Limb (tissue), 2 donors: Measurements from ENCODE around the gene THOP1.
"Not testable (repeated sequence)": the region's sequence is repeated elsewhere in the genome, so short reads cannot be mapped to it uniquely, and the experiment has no call there.

Source experiments
- DNase-seq, 2 donors: peaks; one replicate each; pipeline ENCODE4 v3.0.0-alpha.2; 2016; ENCODE audit errors: extremely low spot score in 2 of 2

Gene THOP1

DNA sequence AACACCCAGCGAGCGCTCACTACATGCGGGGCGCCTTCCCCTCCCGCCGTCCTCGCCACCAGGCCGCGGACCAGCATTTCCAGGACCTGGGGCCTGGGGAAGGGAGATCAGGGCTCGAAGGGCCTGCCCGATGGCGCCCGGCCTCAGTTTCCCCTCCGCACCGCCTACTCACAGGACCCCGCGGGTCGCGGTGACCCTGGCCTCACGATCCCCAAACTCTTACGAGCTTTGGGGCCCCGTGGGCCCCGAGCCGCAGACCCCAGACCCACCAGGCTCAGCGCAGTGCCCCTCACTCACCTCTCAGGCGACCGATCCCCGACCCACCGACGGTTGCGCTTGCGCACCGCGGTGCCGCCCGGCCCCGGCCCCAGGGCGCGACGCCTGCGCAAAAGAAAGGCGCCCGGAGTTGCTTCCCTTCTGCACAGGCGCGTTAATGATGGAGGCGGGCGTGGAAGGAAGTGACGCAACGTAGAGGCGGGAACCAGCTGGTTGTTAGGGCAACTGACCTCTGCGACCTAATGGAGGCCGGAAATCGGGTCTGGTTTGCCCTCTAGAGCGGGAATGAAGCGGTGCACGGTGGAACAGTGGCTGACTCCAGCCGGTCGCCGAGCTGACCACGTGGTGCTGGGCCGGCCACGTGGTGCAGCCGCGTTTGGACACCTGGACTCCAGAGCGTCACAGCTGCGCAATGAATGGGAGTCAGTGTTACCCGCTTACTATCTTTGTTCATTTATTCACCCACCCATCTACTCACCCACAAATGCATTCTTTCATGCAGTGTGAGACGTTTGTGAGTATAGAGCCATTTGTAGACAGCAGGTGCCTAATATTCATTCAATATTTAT is 2.1 kb upstream of the THOP1 start, which contains the start of gene SGTA:
TSS of gene SGTA (minus strand) at position 338 of the 845 bp plus-strand sequence. CDS start 14,205 bp downstream, outside the sequence.
- DNase-seq, result peak; percentile 97 to 98

GRCh38 chr19:2783781-2784145 is 1.5 kb upstream of the THOP1 start:
- DNase-seq, result no peak

- DNase-seq, result no peak
Measured at GRCh38 chr19:2787115-2787514, 1.8 kb downstream of the THOP1 start.

DNA sequence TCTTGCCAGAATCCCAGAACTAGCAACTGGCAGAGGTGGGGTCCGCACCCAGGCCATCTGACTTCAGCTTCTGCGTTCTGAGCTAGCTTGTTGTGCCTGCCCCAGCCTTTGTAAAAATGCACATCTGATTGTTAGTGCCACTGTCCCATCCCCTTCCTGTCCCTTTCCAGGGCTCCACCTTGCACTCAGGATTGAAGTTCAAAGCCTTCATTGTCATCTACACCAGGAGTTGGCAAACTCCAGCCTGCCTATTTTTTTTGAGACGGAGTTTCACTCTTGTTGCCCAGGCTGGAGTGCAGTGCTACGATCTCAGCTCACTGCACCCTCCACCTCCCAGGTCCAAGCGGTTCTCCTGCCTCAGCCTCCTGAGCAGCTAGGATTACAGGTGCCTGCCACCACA is 2.9 kb downstream of the THOP1 start:
- no peak for DNase-seq

GRCh38 chr19:2790194-2790556 is 4.9 kb downstream of the THOP1 start:
- no peak for DNase-seq

DNA sequence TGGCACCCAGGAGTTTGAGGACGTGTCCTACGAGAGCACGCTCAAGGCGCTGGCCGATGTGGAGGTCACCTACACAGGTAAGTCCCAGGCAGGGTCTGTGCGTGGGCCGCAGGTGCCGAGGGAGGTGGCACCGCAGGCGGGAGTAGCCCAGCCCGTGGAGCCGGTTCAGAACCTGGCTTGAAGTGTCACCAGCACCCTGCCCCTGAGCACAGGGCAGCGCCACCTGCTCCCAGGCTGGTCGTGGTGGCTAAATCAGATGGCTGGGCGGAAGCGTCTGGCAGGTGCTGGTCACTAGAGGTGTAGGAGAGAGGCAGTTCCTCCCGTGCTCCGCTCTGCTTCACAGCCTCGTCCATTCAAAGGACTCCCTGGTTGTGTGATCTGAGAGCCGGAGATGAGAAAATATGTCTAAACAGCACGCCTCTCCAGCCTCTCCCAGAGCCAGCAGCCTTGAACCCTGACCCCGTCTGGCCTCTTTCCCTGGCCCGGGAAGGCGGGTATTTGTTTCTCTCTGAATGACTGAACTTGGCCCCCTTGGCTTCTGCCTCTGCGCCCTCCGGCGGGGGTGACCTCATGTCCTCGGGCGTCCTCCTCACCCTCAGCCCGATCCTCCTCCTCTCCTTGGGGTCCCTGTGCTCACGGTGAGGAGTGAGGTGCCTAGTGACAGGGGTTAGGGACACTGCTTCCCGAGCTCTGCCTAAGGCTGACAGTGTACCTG is 5.4 kb downstream of the THOP1 start:
- no peak for DNase-seq

- DNase-seq, result no peak
Measured at GRCh38 chr19:2791440-2791839, 6.1 kb downstream of the THOP1 start.

DNA sequence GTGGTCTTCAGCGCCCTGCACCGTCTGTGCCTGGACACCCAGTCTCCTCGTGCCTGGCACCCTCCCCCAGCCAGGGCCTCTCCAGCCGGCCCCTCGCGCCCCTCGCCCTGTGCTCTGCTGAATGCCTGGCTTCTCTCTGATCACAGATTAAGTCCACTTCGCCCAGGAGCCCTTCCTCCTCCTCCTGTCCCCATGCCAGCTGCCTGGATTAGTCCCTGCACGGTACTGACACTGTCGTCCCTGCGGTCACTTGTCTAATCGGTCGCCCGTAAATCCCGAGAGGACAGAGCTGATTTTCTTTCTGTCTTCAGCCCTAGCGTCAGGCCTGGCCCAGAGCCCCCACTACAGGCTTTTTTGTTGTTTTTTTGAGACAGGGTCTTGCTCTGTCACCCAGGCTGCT is 6.6 kb downstream of the THOP1 start:
- DNase-seq, result no peak

GRCh38 chr19:2792666-2793065 is 7.4 kb downstream of the THOP1 start:
- DNase-seq, result not testable (repeated sequence)

- no peak for DNase-seq
Measured at GRCh38 chr19:2793126-2793525, 7.8 kb downstream of the THOP1 start.

GRCh38 chr19:2793577-2793976 is 8.3 kb downstream of the THOP1 start:
- no peak for DNase-seq

- no peak for DNase-seq
Measured at GRCh38 chr19:2795827-2796658, 10.7 kb downstream of the THOP1 start.

GRCh38 chr19:2796659-2797266 is 11.5 kb downstream of the THOP1 start:
- DNase-seq, result no peak

GRCh38 chr19:2797280-2797679 is 12.0 kb downstream of the THOP1 start:
- no peak for DNase-seq

DNA sequence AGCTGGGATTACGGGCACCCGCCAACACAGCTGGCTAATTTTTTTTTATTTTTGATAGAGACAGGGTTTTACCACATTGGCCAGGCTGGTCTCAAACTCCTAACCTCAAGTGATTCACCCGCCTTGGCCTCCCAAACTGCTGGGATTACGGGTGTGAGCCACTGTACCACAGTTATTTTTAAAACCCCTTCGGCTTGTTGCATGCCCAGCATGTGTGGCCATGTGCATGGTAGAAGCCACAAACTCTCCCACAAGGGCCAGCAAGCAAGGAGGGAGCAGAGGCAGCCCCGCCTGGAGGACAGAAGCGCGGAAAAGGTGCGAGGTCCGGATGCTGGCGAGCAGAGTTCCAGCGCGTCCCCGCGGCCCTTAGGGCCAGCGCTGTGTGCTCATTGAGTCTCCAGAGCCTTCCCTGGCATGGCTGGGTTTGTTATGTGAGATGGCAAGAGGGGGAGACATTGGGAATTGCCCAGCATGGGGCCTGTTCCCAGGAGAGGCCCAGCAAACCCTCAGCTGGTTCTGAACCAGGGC is 12.9 kb downstream of the THOP1 start:
- DNase-seq, result no peak

DNA sequence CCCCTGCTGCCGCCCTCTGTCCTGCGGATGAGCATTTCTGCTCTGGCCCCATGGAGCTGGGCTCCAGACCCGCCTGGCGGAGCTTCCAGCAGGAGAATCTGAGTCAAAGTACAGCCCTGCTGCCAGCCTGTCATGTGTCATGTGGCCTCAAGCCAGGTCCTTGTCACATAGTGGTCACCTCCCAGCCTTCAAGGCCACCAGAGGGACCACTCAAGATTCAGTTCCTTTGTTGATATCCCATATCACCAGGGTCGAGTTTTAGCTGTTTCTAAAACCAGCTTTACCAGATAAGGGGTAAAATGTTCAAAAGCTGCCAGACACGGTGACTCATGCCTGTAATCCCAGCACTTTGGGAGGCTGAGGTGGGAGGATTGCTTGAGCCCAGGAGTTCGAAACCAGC is 13.4 kb downstream of the THOP1 start:
- no peak for DNase-seq

GRCh38 chr19:2799273-2800020 is 14.1 kb downstream of the THOP1 start:
- no peak for DNase-seq

- no peak for DNase-seq
Measured at GRCh38 chr19:2800506-2800905, 15.2 kb downstream of the THOP1 start.

GRCh38 chr19:2802826-2803225 is 17.5 kb downstream of the THOP1 start:
- DNase-seq, result no peak

- no peak for DNase-seq
Measured at GRCh38 chr19:2803486-2804155, 18.3 kb downstream of the THOP1 start.
